ENCODE measurements around the gene KIAA1958.

- TF ChIP-seq CTCF (conservative IDR thresholded peaks at IDR 0.05; ENCODE audit: low read depth, low read length) (no peak), BHLHE40 (IDR thresholded peaks at IDR 0.05; ENCODE audit: low read depth, low read length) (no peak), RFX5 (IDR thresholded peaks at IDR 0.05; ENCODE audit: low read depth, low read length) (no peak), MAFK (IDR thresholded peaks at IDR 0.05; ENCODE audit: low read depth, low read length) (no peak), USF2 (IDR thresholded peaks at IDR 0.05; ENCODE audit: low read depth, low read length) (no peak), POLR2A (IDR thresholded peaks at IDR 0.05; ENCODE audit: low read depth, low read length) (no peak), SMC3 (IDR thresholded peaks at IDR 0.05; ENCODE audit: low read depth, low read length) (no peak), RCOR1 (IDR thresholded peaks at IDR 0.05; ENCODE audit: insufficient replicate concordance, low read length) (no peak), FOS (IDR thresholded peaks at IDR 0.05; ENCODE audit: low read depth, low read length) (no peak), RAD21 (IDR thresholded peaks at IDR 0.05; ENCODE audit: low read length) (no peak), CEBPB (IDR thresholded peaks at IDR 0.05; ENCODE audit: low read depth, low read length) (no peak)
Measured at GRCh38 chr9:112437406-112437805, 49.2 kb upstream of the KIAA1958 start.
